HCT116 (cell line): ENCODE results near the gene CDK14. TPM values are rescaled to one million over a fixed set of nuclear protein-coding genes. Genes with fewer than 3 reads are reported as not detected.

Source experiments
- ATAC-seq: fragments of 200-7000 bp; cut with Tn5 transposase; 2 replicates; pipeline ENCODE4 v1.9.1; 2020; ENCODE audit warnings: mild to moderate bottlenecking, moderate library complexity
- BruUV-seq: library from RNA; stranded (reverse); fragments of 400-500 nt; replicated peaks from 2 replicates; lab custom pipeline; 2021; lab: Mats Ljungman, UMichigan
- CTCF ChIA-PET: fragments of 300-600 bp; sonication (Branson Sonifier 250); formaldehyde crosslinking; loops from one replicate; lab custom pipeline; 2021; ENCODE audit warnings: antibody characterized with exemption; lab: Charles Lee
- POLR2A ChIA-PET: fragments of 300-600, 350-600 bp; sonication (Branson Sonifier 250); formaldehyde crosslinking; loops from one replicate; lab custom pipeline; 2021; ENCODE audit warnings: antibody characterized with exemption; lab: Charles Lee
- RAD21 ChIA-PET, 2 experiments: fragments of 300-600 bp; sonication (Branson Sonifier 250); formaldehyde crosslinking; loops; one replicate each; lab custom pipeline; 2023; ENCODE audit warnings: low total read pairs in 2 of 2; ENCODE audit not compliant: uncharacterized antibody in 2 of 2, unreplicated experiment in 2 of 2, low non-redundant PET in 1 of 2; lab: Charles Lee
- DNase-seq: peaks from one replicate; pipeline ENCODE4 v3.0.0-alpha.2; 2010; ENCODE audit warnings: low read depth, low spot score
- H2AFZ ChIP-seq: fragments of 200-600 bp; shearing (Covaris generic), sonication (generic); 2 replicates; pipeline ENCODE4 v1.6.1; 2017; ENCODE audit warnings: low read depth, mixed run types, mixed read lengths, antibody characterized with exemption, low read length; ENCODE audit not compliant: poor library complexity, severe bottlenecking
- H3K27ac ChIP-seq: 2 replicates; pipeline ENCODE4 v1.5.1; 2012; ENCODE audit warnings: low read depth, low read length
- H3K27me3 ChIP-seq: fragments of 200-600 bp; sonication (generic); 2 replicates; pipeline ENCODE4 v1.6.1; 2016; ENCODE audit warnings: mixed run types, low read length, mixed read lengths; ENCODE audit not compliant: insufficient read depth
- H3K36me3 ChIP-seq, 2 experiments: fragments of 200-500 bp in 1 of 2; fragments of 200-600 bp in 1 of 2; sonication (Bioruptor generic) in 1 of 2; sonication (generic) in 1 of 2; 2 replicates each; pipeline versions ENCODE4 v1.5.1 to v1.6.1; 2014 to 2016; ENCODE audit warnings: low read length in 2 of 2, inconsistent platforms in 1 of 2, mixed read lengths in 1 of 2, mixed run types in 1 of 2; ENCODE audit not compliant: insufficient read depth in 2 of 2, control insufficient read depth in 1 of 2
- H3K4me1 ChIP-seq, 2 experiments: fragments of 200-600 bp in 1 of 2; sonication (generic) in 1 of 2; 2 replicates each; pipeline versions ENCODE4 v1.5.1 to v1.6.1; 2012 to 2017; ENCODE audit warnings: low read length in 2 of 2, inconsistent platforms in 1 of 2, mild to moderate bottlenecking in 1 of 2, mixed read lengths in 1 of 2, mixed run types in 1 of 2, moderate library complexity in 1 of 2; ENCODE audit not compliant: insufficient read depth in 2 of 2, control insufficient read depth in 1 of 2
- H3K4me2 ChIP-seq: fragments of 200-600 bp; sonication (generic); 2 replicates; pipeline ENCODE4 v1.6.1; 2017; ENCODE audit warnings: mixed run types, low read length, mixed read lengths
- H3K4me3 ChIP-seq, 2 experiments: fragments of 200-600 bp in 1 of 2; sonication (generic) in 1 of 2; replicated peaks in 1 of 2; 2 replicates each; pipeline ENCODE4 v1.5.1; 2011 to 2016; ENCODE audit warnings: low read length in 2 of 2, control low read depth in 1 of 2, low read depth in 1 of 2, mild to moderate bottlenecking in 1 of 2, mixed read lengths in 1 of 2, mixed run types in 1 of 2
- H3K79me2 ChIP-seq: fragments of 200-600 bp; sonication (generic); 2 replicates; pipeline ENCODE4 v1.6.1; 2017; ENCODE audit warnings: mild to moderate bottlenecking, mixed run types, low read length, moderate library complexity, mixed read lengths; ENCODE audit not compliant: insufficient read depth
- H3K9ac ChIP-seq: fragments of 200-600 bp; sonication (generic); 2 replicates; pipeline ENCODE4 v1.6.1; 2016; ENCODE audit warnings: low read length, mixed read lengths
- H3K9me2 ChIP-seq: fragments of 200-600 bp; sonication (generic), shearing (Covaris generic); 2 replicates; pipeline ENCODE4 v1.6.1; 2017; ENCODE audit warnings: mixed run types, mild to moderate bottlenecking, moderate library complexity; ENCODE audit not compliant: insufficient read depth
- H3K9me3 ChIP-seq, 2 experiments: fragments of 200-500 bp in 1 of 2; fragments of 200-600 bp in 1 of 2; sonication (Bioruptor generic) in 1 of 2; sonication (generic) in 1 of 2; 2 replicates each; pipeline ENCODE4 v1.6.1; 2014 to 2017; ENCODE audit warnings: low read length in 2 of 2, mixed read lengths in 2 of 2, inconsistent platforms in 1 of 2, low read depth in 1 of 2, mild to moderate bottlenecking in 1 of 2, mixed run types in 1 of 2, moderate library complexity in 1 of 2; ENCODE audit not compliant: control insufficient read depth in 1 of 2, insufficient read depth in 1 of 2
- H4K20me1 ChIP-seq: fragments of 200-600 bp; sonication (generic), shearing (Covaris generic); 2 replicates; pipeline ENCODE4 v1.6.1; 2017; ENCODE audit warnings: mixed run types, mild to moderate bottlenecking, moderate library complexity; ENCODE audit not compliant: insufficient read depth
- CBX3 ChIP-seq: IDR thresholded peaks from 2 replicates; pipeline ENCODE4 v1.6.1; 2012; ENCODE audit warnings: low read depth
- CEBPB ChIP-seq: IDR thresholded peaks from 2 replicates; pipeline ENCODE4 v1.6.1; 2012; ENCODE audit warnings: low read depth
- EGR1 ChIP-seq: IDR thresholded peaks from 2 replicates; pipeline ENCODE4 v1.6.1; 2012; ENCODE audit warnings: low read depth
- ELF1 ChIP-seq: IDR thresholded peaks from 2 replicates; pipeline ENCODE4 v1.6.1; 2012; ENCODE audit warnings: low read depth, borderline replicate concordance
- EZH2phosphoT487 ChIP-seq: fragments of 200-600 bp; IDR thresholded peaks from 2 replicates; pipeline ENCODE4 v1.6.1; 2018; ENCODE audit warnings: antibody characterized with exemption, borderline replicate concordance
- FOSL1 ChIP-seq: IDR thresholded peaks from 2 replicates; pipeline ENCODE4 v1.6.1; 2012; ENCODE audit warnings: low read depth
- JUND ChIP-seq: IDR thresholded peaks from 2 replicates; pipeline ENCODE4 v1.6.1; 2012
- POLR2A ChIP-seq: IDR thresholded peaks from 2 replicates; pipeline ENCODE4 v1.7.0; 2011; ENCODE audit warnings: borderline replicate concordance; ENCODE audit not compliant: insufficient read depth, insufficient read length; ENCODE audit errors: extremely low read depth
- POLR2AphosphoS5 ChIP-seq: IDR thresholded peaks from 2 replicates; pipeline ENCODE4 v1.6.1; 2011; ENCODE audit warnings: mild to moderate bottlenecking, low read depth, low read length, moderate library complexity
- RAD21 ChIP-seq: IDR thresholded peaks from 2 replicates; pipeline ENCODE4 v1.6.1; 2012; ENCODE audit warnings: low read depth, mild to moderate bottlenecking
- SIN3A ChIP-seq: IDR thresholded peaks from 2 replicates; pipeline ENCODE4 v1.6.1; 2012; ENCODE audit warnings: low read depth
- SP1 ChIP-seq: IDR thresholded peaks from 2 replicates; pipeline ENCODE4 v1.6.1; 2012; ENCODE audit warnings: low read depth
- SRF ChIP-seq: IDR thresholded peaks from 2 replicates; pipeline ENCODE4 v1.6.1; 2012; ENCODE audit warnings: low read depth
- ZFX ChIP-seq: fragments of 450-650 bp; IDR thresholded peaks from 2 replicates; pipeline ENCODE4 v1.6.1; 2017
- ZNF274 ChIP-seq: fragments of 200-500 bp; sonication (Bioruptor generic); IDR thresholded peaks from 2 replicates; pipeline ENCODE4 v1.6.1; 2014; ENCODE audit warnings: mild to moderate bottlenecking, low read depth, low read length, inconsistent platforms
- intact Hi-C: fragments of 100-400 bp; cut with micrococcal nuclease; formaldehyde crosslinking; loops from 2 replicates; pipeline ENCODE4 v1.10.0; 2022
- total RNA-seq: library from RNA; stranded (reverse); gene quantifications from one replicate; pipeline ENCODE4 v1.2.1, GENCODE V29; 2021; ENCODE audit not compliant: unreplicated experiment
- TF ChIP-seq, protein P1 (sequence below): IDR thresholded peaks from 2 replicates; pipeline ENCODE4 v1.6.1; 2012; ENCODE audit warnings: low read depth
- TF ChIP-seq, protein P2 (sequence below), 3 experiments: fragments of 200-600 bp in 1 of 3; sonication (generic) in 1 of 3; IDR thresholded peaks in 2 of 3; conservative IDR thresholded peaks in 1 of 3; 2 replicates each; pipeline ENCODE4 v1.5.1; 2012 to 2017; ENCODE audit warnings: low read depth in 2 of 3, low read length in 2 of 3, antibody characterized with exemption in 1 of 3, borderline replicate concordance in 1 of 3, control low read depth in 1 of 3, mild to moderate bottlenecking in 1 of 3, mixed read lengths in 1 of 3, mixed run types in 1 of 3, moderate library complexity in 1 of 3; ENCODE audit not compliant: insufficient read depth in 1 of 3
- TF ChIP-seq, protein P3 (sequence below): IDR thresholded peaks from 2 replicates; pipeline ENCODE4 v1.6.1; 2012
- TF ChIP-seq, protein P4 (sequence below): IDR thresholded peaks from 2 replicates; pipeline ENCODE4 v1.6.1; 2011; ENCODE audit warnings: mild to moderate bottlenecking, low read length, moderate library complexity; ENCODE audit not compliant: insufficient replicate concordance; ENCODE audit errors: extremely low read depth

CDK14 gene
- total RNA-seq, 1 experiment from 2014 or later, result 10.2 TPM

DNA sequence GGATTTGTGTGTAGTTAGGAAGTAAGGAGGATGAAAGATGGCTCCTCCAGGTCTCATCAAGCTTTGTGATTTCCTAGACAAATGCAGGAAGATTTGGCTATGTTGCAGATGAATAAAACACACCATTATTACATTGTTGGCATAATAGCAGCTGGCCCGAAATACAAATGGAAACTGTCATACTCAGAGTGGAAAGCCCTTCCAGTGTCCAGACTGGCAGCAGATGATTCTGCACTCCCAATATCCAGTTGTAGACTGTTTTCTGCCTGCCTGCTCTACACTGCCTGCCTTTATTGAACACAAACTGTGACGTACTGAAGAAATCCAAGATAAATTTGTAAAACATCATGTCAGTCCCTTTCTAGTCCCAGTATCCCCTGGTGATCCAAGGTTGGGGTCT lies 568.4 kb downstream of the CDK14 start:
- Histone ChIP-seq H3K27ac (no peak overlapping the region), H3K9me2 (no peaks in the 10 kb centered on the region), H3K9ac (no peak overlapping the region), H3K79me2 (no peaks in the 10 kb centered on the region), H2AFZ (no peak overlapping the region), H3K4me2 (no peak overlapping the region), H3K9me3 (no peaks in the 10 kb centered on the region), H3K27me3 (no peaks in the 10 kb centered on the region), H3K4me1 (no peaks in the 10 kb centered on the region)
- CTCF ChIA-PET, result no interaction called here
- no TSS peak for BruUV-seq
- intact Hi-C loops, result no loop called here
- ATAC-seq (no peak), DNase-seq (no peak)
- RAD21 ChIA-PET, result no interaction called here
- TF ChIP-seq, protein P1, sequence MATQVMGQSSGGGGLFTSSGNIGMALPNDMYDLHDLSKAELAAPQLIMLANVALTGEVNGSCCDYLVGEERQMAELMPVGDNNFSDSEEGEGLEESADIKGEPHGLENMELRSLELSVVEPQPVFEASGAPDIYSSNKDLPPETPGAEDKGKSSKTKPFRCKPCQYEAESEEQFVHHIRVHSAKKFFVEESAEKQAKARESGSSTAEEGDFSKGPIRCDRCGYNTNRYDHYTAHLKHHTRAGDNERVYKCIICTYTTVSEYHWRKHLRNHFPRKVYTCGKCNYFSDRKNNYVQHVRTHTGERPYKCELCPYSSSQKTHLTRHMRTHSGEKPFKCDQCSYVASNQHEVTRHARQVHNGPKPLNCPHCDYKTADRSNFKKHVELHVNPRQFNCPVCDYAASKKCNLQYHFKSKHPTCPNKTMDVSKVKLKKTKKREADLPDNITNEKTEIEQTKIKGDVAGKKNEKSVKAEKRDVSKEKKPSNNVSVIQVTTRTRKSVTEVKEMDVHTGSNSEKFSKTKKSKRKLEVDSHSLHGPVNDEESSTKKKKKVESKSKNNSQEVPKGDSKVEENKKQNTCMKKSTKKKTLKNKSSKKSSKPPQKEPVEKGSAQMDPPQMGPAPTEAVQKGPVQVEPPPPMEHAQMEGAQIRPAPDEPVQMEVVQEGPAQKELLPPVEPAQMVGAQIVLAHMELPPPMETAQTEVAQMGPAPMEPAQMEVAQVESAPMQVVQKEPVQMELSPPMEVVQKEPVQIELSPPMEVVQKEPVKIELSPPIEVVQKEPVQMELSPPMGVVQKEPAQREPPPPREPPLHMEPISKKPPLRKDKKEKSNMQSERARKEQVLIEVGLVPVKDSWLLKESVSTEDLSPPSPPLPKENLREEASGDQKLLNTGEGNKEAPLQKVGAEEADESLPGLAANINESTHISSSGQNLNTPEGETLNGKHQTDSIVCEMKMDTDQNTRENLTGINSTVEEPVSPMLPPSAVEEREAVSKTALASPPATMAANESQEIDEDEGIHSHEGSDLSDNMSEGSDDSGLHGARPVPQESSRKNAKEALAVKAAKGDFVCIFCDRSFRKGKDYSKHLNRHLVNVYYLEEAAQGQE, result no peak
- TF ChIP-seq SP1, result no peak
- TF ChIP-seq SIN3A, result no peak
- no peak for TF ChIP-seq EZH2phosphoT487
- TF ChIP-seq, protein P2, sequence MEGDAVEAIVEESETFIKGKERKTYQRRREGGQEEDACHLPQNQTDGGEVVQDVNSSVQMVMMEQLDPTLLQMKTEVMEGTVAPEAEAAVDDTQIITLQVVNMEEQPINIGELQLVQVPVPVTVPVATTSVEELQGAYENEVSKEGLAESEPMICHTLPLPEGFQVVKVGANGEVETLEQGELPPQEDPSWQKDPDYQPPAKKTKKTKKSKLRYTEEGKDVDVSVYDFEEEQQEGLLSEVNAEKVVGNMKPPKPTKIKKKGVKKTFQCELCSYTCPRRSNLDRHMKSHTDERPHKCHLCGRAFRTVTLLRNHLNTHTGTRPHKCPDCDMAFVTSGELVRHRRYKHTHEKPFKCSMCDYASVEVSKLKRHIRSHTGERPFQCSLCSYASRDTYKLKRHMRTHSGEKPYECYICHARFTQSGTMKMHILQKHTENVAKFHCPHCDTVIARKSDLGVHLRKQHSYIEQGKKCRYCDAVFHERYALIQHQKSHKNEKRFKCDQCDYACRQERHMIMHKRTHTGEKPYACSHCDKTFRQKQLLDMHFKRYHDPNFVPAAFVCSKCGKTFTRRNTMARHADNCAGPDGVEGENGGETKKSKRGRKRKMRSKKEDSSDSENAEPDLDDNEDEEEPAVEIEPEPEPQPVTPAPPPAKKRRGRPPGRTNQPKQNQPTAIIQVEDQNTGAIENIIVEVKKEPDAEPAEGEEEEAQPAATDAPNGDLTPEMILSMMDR (IDR thresholded peaks at IDR 0.05 in 2 of 3, conservative IDR thresholded peaks at IDR 0.05 in 1 of 3; ENCODE audit: borderline replicate concordance in 1 of 3, insufficient read depth in 1 of 3, low read depth in 2 of 3, low read length in 2 of 3), result no peak
- no peak for TF ChIP-seq SRF
- TF ChIP-seq CEBPB, result no peak
- TF ChIP-seq CBX3, result no peak
- no peak for TF ChIP-seq ZNF274
- TF ChIP-seq JUND, result no peak
- TF ChIP-seq ZFX, result no peak
- TF ChIP-seq, protein P3, sequence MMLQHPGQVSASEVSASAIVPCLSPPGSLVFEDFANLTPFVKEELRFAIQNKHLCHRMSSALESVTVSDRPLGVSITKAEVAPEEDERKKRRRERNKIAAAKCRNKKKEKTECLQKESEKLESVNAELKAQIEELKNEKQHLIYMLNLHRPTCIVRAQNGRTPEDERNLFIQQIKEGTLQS, result no peak
- TF ChIP-seq ELF1, result no peak
- TF ChIP-seq EGR1, result no peak
- TF ChIP-seq POLR2AphosphoS5, result no peak
- no peak for TF ChIP-seq POLR2A
- no peak for TF ChIP-seq FOSL1
- TF ChIP-seq, protein P4, sequence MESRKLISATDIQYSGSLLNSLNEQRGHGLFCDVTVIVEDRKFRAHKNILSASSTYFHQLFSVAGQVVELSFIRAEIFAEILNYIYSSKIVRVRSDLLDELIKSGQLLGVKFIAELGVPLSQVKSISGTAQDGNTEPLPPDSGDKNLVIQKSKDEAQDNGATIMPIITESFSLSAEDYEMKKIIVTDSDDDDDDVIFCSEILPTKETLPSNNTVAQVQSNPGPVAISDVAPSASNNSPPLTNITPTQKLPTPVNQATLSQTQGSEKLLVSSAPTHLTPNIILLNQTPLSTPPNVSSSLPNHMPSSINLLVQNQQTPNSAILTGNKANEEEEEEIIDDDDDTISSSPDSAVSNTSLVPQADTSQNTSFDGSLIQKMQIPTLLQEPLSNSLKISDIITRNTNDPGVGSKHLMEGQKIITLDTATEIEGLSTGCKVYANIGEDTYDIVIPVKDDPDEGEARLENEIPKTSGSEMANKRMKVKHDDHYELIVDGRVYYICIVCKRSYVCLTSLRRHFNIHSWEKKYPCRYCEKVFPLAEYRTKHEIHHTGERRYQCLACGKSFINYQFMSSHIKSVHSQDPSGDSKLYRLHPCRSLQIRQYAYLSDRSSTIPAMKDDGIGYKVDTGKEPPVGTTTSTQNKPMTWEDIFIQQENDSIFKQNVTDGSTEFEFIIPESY, result no peak
- TF ChIP-seq RAD21, result no peak
- TF ChIP-seq, all 23 proteins: peak for 0
- Histone ChIP-seq H4K20me1 (no peaks in the 10 kb centered on the region), H3K4me3 (no peak overlapping the region), H3K36me3 (no peaks in the 10 kb centered on the region)
- POLR2A ChIA-PET, result no interaction called here
